Neural progenitor cell (in vitro differentiated cells): Measurements from ENCODE around the gene AGBL2. TPM values are rescaled to one million over a fixed set of nuclear protein-coding genes. Genes with fewer than 3 reads are reported as not detected.

ENCODE experiments used
- DNase-seq: peaks from one replicate; pipeline ENCODE4 v3.0.0-alpha.2; 2016; ENCODE audit warnings: low spot score
- H2AFZ ChIP-seq: fragments of 200-600 bp; sonication (generic); replicated peaks from 2 replicates; pipeline ENCODE4 v1.6.1; 2016; ENCODE audit warnings: antibody characterized with exemption
- H3F3A ChIP-seq: fragments of 200-600 bp; sonication (generic); 2 replicates; pipeline ENCODE4 v1.6.1; 2016; ENCODE audit warnings: antibody characterized with exemption, low read depth
- H3K27ac ChIP-seq: fragments of 200-600 bp; sonication (generic); 2 replicates; pipeline ENCODE4 v1.5.1; 2016; ENCODE audit warnings: mild to moderate bottlenecking
- H3K27me3 ChIP-seq: fragments of 200-600 bp; sonication (generic); 2 replicates; pipeline ENCODE4 v1.6.1; 2016; ENCODE audit warnings: mild to moderate bottlenecking, moderate library complexity
- H3K36me3 ChIP-seq: fragments of 200-600 bp; sonication (generic); 2 replicates; pipeline ENCODE4 v1.5.1; 2016
- H3K4me1 ChIP-seq: fragments of 200-600 bp; sonication (generic); 2 replicates; pipeline ENCODE4 v1.6.1; 2016; ENCODE audit warnings: mixed run types
- H3K4me2 ChIP-seq: fragments of 200-600 bp; sonication (generic); 2 replicates; pipeline ENCODE4 v1.6.1; 2016
- H3K4me3 ChIP-seq: fragments of 200-600 bp; sonication (generic); 2 replicates; pipeline ENCODE4 v1.5.1; 2016
- H3K79me2 ChIP-seq: fragments of 200-600 bp; sonication (generic); 2 replicates; pipeline ENCODE4 v1.6.1; 2016; ENCODE audit warnings: low read depth
- H3K9ac ChIP-seq: fragments of 200-600 bp; sonication (generic); 2 replicates; pipeline ENCODE4 v1.6.1; 2016
- H3K9me3 ChIP-seq: fragments of 200-600 bp; sonication (generic); 2 replicates; pipeline ENCODE4 v1.5.1; 2016; ENCODE audit warnings: low read depth
- H4K20me1 ChIP-seq: fragments of 200-600 bp; sonication (generic); 2 replicates; pipeline ENCODE4 v1.6.1; 2016; ENCODE audit warnings: low read depth
- H3K27ac Mint-ChIP-seq: 3 replicates; pipeline ENCODE4 v1.8.0; 2021; ENCODE audit warnings: mixed read lengths
- H3K27me3 Mint-ChIP-seq: 2 replicates; pipeline ENCODE4 v1.8.0; 2022; ENCODE audit warnings: low read depth, mild to moderate bottlenecking, inconsistent platforms, moderate library complexity, mixed read lengths; ENCODE audit not compliant: insufficient read depth
- H3K36me3 Mint-ChIP-seq: 3 replicates; pipeline ENCODE4 v1.8.0; 2021; ENCODE audit warnings: mixed read lengths
- H3K4me1 Mint-ChIP-seq: 3 replicates; pipeline ENCODE4 v1.8.0; 2021; ENCODE audit warnings: mixed read lengths
- H3K4me3 Mint-ChIP-seq: 3 replicates; pipeline ENCODE4 v1.8.0; 2021; ENCODE audit warnings: mild to moderate bottlenecking, moderate library complexity, mixed read lengths
- H3K9me3 Mint-ChIP-seq: 3 replicates; pipeline ENCODE4 v1.8.0; 2020; ENCODE audit warnings: mixed read lengths
- EZH2 ChIP-seq: fragments of 200-600 bp; sonication (generic); IDR thresholded peaks from 2 replicates; pipeline ENCODE4 v1.6.1; 2017; ENCODE audit warnings: antibody characterized with exemption, mild to moderate bottlenecking, moderate library complexity
- EZH2phosphoT487 ChIP-seq: fragments of 200-600 bp; sonication (generic); IDR thresholded peaks from 2 replicates; pipeline ENCODE4 v1.6.1; 2017; ENCODE audit warnings: antibody characterized with exemption
- total RNA-seq: library from RNA; depleted of rRNA; stranded (reverse); fragments of >200 nt; gene quantifications from 2 replicates; pipeline ENCODE4 v1.2.3, GENCODE V29; 2015; ENCODE audit warnings: low replicate concordance
- TF ChIP-seq, protein P1 (sequence below): fragments of 200-600 bp; sonication (generic); IDR thresholded peaks from 2 replicates; pipeline ENCODE4 v1.5.1; 2017; ENCODE audit warnings: antibody characterized with exemption, mild to moderate bottlenecking

Gene AGBL2
- total RNA-seq, 1 donor from 2014 or later = 2.5 TPM

DNA sequence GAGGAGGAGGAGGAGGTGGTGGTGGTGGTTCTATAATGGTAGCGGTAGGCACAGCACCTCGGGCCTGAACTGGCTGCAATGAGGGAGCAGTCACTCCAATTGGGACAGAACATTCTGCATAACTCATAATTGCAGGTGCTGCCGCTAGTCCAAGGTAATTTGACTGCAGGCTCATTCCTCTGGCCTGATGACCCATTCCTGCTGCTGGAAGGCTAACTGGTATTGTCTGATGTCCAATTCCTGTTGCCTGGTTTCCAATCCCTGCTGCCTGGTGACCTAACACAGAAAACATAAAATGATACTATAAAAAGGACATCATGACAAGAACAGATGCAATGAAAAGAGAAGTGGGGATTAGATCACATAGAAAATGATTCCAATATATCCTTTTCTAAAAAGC is 7.9 kb upstream of the AGBL2 start:
- no peak overlapping the region for H3K4me2 ChIP-seq
- H3K27ac ChIP-seq = no peak overlapping the region
- H3K27me3 ChIP-seq = no peaks in the 10 kb centered on the region
- TF ChIP-seq EZH2phosphoT487 = no peak
- TF ChIP-seq EZH2 = no peak
- TF ChIP-seq, protein P1, sequence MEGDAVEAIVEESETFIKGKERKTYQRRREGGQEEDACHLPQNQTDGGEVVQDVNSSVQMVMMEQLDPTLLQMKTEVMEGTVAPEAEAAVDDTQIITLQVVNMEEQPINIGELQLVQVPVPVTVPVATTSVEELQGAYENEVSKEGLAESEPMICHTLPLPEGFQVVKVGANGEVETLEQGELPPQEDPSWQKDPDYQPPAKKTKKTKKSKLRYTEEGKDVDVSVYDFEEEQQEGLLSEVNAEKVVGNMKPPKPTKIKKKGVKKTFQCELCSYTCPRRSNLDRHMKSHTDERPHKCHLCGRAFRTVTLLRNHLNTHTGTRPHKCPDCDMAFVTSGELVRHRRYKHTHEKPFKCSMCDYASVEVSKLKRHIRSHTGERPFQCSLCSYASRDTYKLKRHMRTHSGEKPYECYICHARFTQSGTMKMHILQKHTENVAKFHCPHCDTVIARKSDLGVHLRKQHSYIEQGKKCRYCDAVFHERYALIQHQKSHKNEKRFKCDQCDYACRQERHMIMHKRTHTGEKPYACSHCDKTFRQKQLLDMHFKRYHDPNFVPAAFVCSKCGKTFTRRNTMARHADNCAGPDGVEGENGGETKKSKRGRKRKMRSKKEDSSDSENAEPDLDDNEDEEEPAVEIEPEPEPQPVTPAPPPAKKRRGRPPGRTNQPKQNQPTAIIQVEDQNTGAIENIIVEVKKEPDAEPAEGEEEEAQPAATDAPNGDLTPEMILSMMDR = no peak
- Mint-ChIP-seq H3K36me3 (peaks cover 41% of the 10 kb centered on the region), H3K4me3 (no peak overlapping the region), H3K9me3 (no peaks in the 10 kb centered on the region), H3K27ac (no peak overlapping the region), H3K4me1 (no peaks in the 10 kb centered on the region), H3K27me3 (peaks cover 2% of the 10 kb centered on the region)
- H3K9ac ChIP-seq = no peak overlapping the region
- H3K9me3 ChIP-seq = no peaks in the 10 kb centered on the region
- no peak overlapping the region for H2AFZ ChIP-seq
- H3F3A ChIP-seq = peaks cover 21% of the 10 kb centered on the region
- no peaks in the 10 kb centered on the region for H3K79me2 ChIP-seq
- DNase-seq = no peak
- H4K20me1 ChIP-seq = no peaks in the 10 kb centered on the region
- no peak overlapping the region for H3K4me3 ChIP-seq
- H3K4me1 ChIP-seq = no peaks in the 10 kb centered on the region
- peaks cover 31% of the 10 kb centered on the region for H3K36me3 ChIP-seq

DNA sequence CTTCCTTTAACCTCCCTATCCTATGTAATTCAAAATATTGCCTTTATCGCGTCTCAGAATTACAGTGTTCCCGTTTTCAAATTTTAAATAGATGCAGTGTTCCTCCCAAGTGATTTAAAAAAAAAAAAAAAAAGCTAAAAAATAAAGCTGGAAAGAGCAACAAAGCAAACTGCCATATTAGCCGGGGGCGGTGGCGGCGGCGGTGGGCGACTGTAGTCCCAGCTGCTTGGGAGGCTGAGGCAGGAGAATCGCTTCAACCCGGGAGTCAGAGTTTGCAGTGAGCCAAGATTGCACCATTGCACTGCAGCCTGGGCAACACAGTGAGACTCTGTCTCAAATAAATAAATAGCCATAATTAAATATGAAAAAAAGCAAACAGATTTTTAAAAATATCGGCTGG is 5.5 kb upstream of the AGBL2 start:
- Histone ChIP-seq H3K36me3 (peaks cover 32% of the 10 kb centered on the region), H3K4me3 (no peak overlapping the region), H3K27me3 (no peaks in the 10 kb centered on the region), H3K27ac (no peak overlapping the region), H3F3A (peaks cover 43% of the 10 kb centered on the region), H3K9ac (no peak overlapping the region), H2AFZ (no peak overlapping the region), H3K9me3 (no peaks in the 10 kb centered on the region), H3K4me1 (no peaks in the 10 kb centered on the region), H4K20me1 (no peaks in the 10 kb centered on the region), H3K4me2 (no peak overlapping the region), H3K79me2 (no peaks in the 10 kb centered on the region)
- Mint-ChIP-seq H3K4me1 (no peaks in the 10 kb centered on the region), H3K27ac (no peak overlapping the region), H3K9me3 (no peaks in the 10 kb centered on the region), H3K27me3 (peaks cover 2% of the 10 kb centered on the region), H3K36me3 (peaks cover 37% of the 10 kb centered on the region), H3K4me3 (no peak overlapping the region)
- TF ChIP-seq, protein P1 = no peak
- no peak for TF ChIP-seq EZH2
- no peak for TF ChIP-seq EZH2phosphoT487
- no peak for DNase-seq

DNA sequence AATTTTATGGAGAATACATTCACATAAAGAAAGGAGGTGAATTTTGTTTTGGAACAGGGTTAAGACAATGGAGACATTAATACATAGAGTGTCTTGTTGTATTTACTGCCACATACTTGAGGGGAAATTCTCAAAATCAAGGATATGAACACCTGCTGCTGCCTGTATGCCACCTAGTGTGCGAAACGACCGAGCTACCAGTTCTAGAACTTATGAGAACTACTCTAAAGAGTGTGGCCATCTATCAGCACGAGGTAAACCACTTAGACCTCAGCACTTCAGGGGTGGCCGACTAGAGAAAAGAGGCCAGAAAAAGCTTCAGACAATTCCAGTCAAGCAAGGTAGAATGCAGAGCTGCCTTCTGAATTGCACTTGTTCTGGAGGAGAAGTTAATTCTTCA is 1.5 kb upstream of the AGBL2 start:
- DNase-seq = no peak
- no peak overlapping the region for H3K4me3 ChIP-seq
- H4K20me1 ChIP-seq = no peaks in the 10 kb centered on the region
- H3K27ac Mint-ChIP-seq = no peak overlapping the region
- H3K9me3 ChIP-seq = no peaks in the 10 kb centered on the region
- no peaks in the 10 kb centered on the region for H3K79me2 ChIP-seq
- H3F3A ChIP-seq = peaks cover 47% of the 10 kb centered on the region
- H3K27ac ChIP-seq = no peak overlapping the region
- no peaks in the 10 kb centered on the region for H3K27me3 ChIP-seq
- H3K4me2 ChIP-seq = no peak overlapping the region
- H3K9me3 Mint-ChIP-seq = no peaks in the 10 kb centered on the region
- H3K4me1 Mint-ChIP-seq = peaks cover 7% of the 10 kb centered on the region
- H3K4me3 Mint-ChIP-seq = no peak overlapping the region
- H3K4me1 ChIP-seq = no peaks in the 10 kb centered on the region
- TF ChIP-seq, protein P1 = no peak
- TF ChIP-seq EZH2 (no peak), EZH2phosphoT487 (no peak)
- no peak overlapping the region for H3K9ac ChIP-seq
- H2AFZ ChIP-seq = no peak overlapping the region
- peaks cover 3% of the 10 kb centered on the region for H3K27me3 Mint-ChIP-seq
- peaks cover 18% of the 10 kb centered on the region for H3K36me3 Mint-ChIP-seq
- H3K36me3 ChIP-seq = peaks cover 17% of the 10 kb centered on the region
